ENCODE results near the gene FRAS1.
A peak's percentile ranks its signal among the peaks of the same experiment; 100 is the strongest.

GRCh38 chr4:78517050-78517652 lies 460.0 kb downstream of the FRAS1 start:
- TF ChIP-seq CTCF (IDR thresholded peaks at IDR 0.05) (peak; percentile 50 to 64 (median 58)), POLR2A (IDR thresholded peaks at IDR 0.05) (no peak)

Measured in right lobe of liver (tissue), 4 donors.